Bronchial epithelial cell (primary cell): ENCODE measurements around the gene RFPL4A. TPM values are rescaled to one million over a fixed set of nuclear protein-coding genes. Genes with fewer than 3 reads are reported as not detected.

Experiments used
- DNase-seq: peaks from one replicate; pipeline ENCODE4 v3.0.0-alpha.2; 2010; ENCODE audit warnings: low read depth
- FAIRE-seq: peaks from 2 replicates; lab custom pipeline; 2011; peaks lifted over from hg19 to GRCh38; lab: Jason Lieb, UNC
- H3K27me3 ChIP-seq: 2 replicates; pipeline ENCODE4 v1.5.1; 2011; ENCODE audit warnings: low read length; ENCODE audit not compliant: control insufficient read depth, insufficient read depth
- H3K36me3 ChIP-seq: 2 replicates; pipeline ENCODE4 v1.5.1; 2011; ENCODE audit warnings: low read length; ENCODE audit not compliant: control insufficient read depth, insufficient read depth
- H3K4me3 ChIP-seq: 2 replicates; pipeline ENCODE4 v1.5.1; 2011; ENCODE audit warnings: mild to moderate bottlenecking, low read depth, low read length, control low read depth
- CTCF ChIP-seq: IDR thresholded peaks from 2 replicates; pipeline ENCODE4 v1.5.1; 2011; ENCODE audit warnings: mild to moderate bottlenecking, moderate library complexity, low read length, control low read depth, inconsistent platforms; ENCODE audit not compliant: insufficient read depth, severe bottlenecking
- total RNA-seq: library from RNA; depleted of rRNA; stranded (reverse); fragments of >200 nt; gene quantifications from 2 replicates; pipeline ENCODE4 v1.2.1, GENCODE V29; 2014

The RFPL4A gene
- total RNA-seq, 1 donor from 2014 or later, result not detected

- DNase-seq (no peak), FAIRE-seq (no peak)
- Histone ChIP-seq H3K4me3 (no peak overlapping the region), H3K36me3 (no peaks in the 10 kb centered on the region), H3K27me3 (no peaks in the 10 kb centered on the region)
- no peak for TF ChIP-seq CTCF
Observed at GRCh38 chr19:55812449-55812848, 53.6 kb downstream of the RFPL4A start.

Other genes with a start within 250 kb of the RFPL4A start
- not detected in 2 replicates for gene SBK2, start 222.0 kb upstream of the RFPL4A start, total RNA-seq
- not detected in 2 replicates for gene SBK3, start 213.6 kb upstream of the RFPL4A start, total RNA-seq
- gene ZNF579, start 178.2 kb upstream of the RFPL4A start, total RNA-seq, result 1.8 and 2.2 TPM in 2 replicates
- gene FIZ1, start 159.6 kb upstream of the RFPL4A start, total RNA-seq, result 2.1 and 3.5 TPM in 2 replicates
- gene ZNF524, start 158.8 kb upstream of the RFPL4A start, total RNA-seq, result 18.4 and 19.6 TPM in 2 replicates
- 0.53 and 0.64 TPM in 2 replicates for gene ZNF865, start 153.4 kb upstream of the RFPL4A start, total RNA-seq
- 5.0 and 5.1 TPM in 2 replicates for gene ZNF784, start 134.5 kb upstream of the RFPL4A start, total RNA-seq
- 2.4 and 2.7 TPM in 2 replicates for gene ZNF580, start 118.1 kb upstream of the RFPL4A start, total RNA-seq
- gene ZNF581, start 115.4 kb upstream of the RFPL4A start, total RNA-seq, result 9.6 and 19.2 TPM in 2 replicates
- gene CCDC106, start 110.9 kb upstream of the RFPL4A start, total RNA-seq, result 2.6 and 2.9 TPM in 2 replicates
- gene U2AF2, start 104.1 kb upstream of the RFPL4A start, total RNA-seq, result 121 and 140 TPM in 2 replicates
- gene EPN1, start 83.9 kb upstream of the RFPL4A start, total RNA-seq, result 28.2 and 80.5 TPM in 2 replicates
- gene NLRP9, start 20.7 kb upstream of the RFPL4A start, total RNA-seq, result not detected in 2 replicates
- not detected in 2 replicates for gene RFPL4AL1, start 10.0 kb downstream of the RFPL4A start, total RNA-seq
- gene NLRP11, start 72.9 kb downstream of the RFPL4A start, total RNA-seq, result not detected in 2 replicates
- gene NLRP4, start 77.4 kb downstream of the RFPL4A start, total RNA-seq, result not detected in 2 replicates
- gene NLRP13, start 173.2 kb downstream of the RFPL4A start, total RNA-seq, result not detected in 2 replicates
- gene NLRP8, start 188.7 kb downstream of the RFPL4A start, total RNA-seq, result not detected in 2 replicates
- not detected in 2 replicates for gene NLRP5, start 227.7 kb downstream of the RFPL4A start, total RNA-seq